ENCODE data around the gene WNT3A.

Gene WNT3A

GRCh38 chr1:228058949-228059633, 52.3 kb downstream of the WNT3A start:
- DNase-seq: no peak

GRCh38 chr1:228059634-228060457, 53.0 kb downstream of the WNT3A start:
- no peak for DNase-seq

- no peak for DNase-seq
These were observed 53.8 kb downstream of the WNT3A start for GRCh38 chr1:228060458-228061190.

- no peak for DNase-seq
These were observed 54.8 kb downstream of the WNT3A start for GRCh38 chr1:228061411-228062084.

- DNase-seq: no peak
These were observed 55.4 kb downstream of the WNT3A start for GRCh38 chr1:228062085-228062791.

GRCh38 chr1:228062812-228063211, 56.0 kb downstream of the WNT3A start:
- DNase-seq: no peak

GRCh38 chr1:228063251-228064191, 56.7 kb downstream of the WNT3A start:
- no peak for DNase-seq

- no peak for DNase-seq
These were observed 57.5 kb downstream of the WNT3A start for GRCh38 chr1:228064296-228064695.

GRCh38 chr1:228064741-228065542, 58.1 kb downstream of the WNT3A start:
- DNase-seq: no peak

GRCh38 chr1:228065543-228066347, 58.9 kb downstream of the WNT3A start:
- no peak for DNase-seq

GRCh38 chr1:228066416-228066815, 59.6 kb downstream of the WNT3A start:
- no peak for DNase-seq

GRCh38 chr1:228066891-228067654, 60.3 kb downstream of the WNT3A start:
- DNase-seq: no peak

- no peak for DNase-seq
These were observed 61.6 kb downstream of the WNT3A start for GRCh38 chr1:228068359-228068758.

- no peak for DNase-seq
These were observed 63.4 kb downstream of the WNT3A start for GRCh38 chr1:228070173-228070572.

GRCh38 chr1:228070851-228071250, 64.1 kb downstream of the WNT3A start:
- DNase-seq: no peak

GRCh38 chr1:228071839-228072657, 65.2 kb downstream of the WNT3A start:
- no peak for DNase-seq

GRCh38 chr1:228072658-228073043, 65.9 kb downstream of the WNT3A start:
- DNase-seq: no peak

All from NCI-H2081 treated with DMSO at 0.1 percent for 48 hours (cell line).